Stimulated activated CD8-positive, alpha-beta memory T cell treated with anti-CD3 and anti-CD28 coated beads, Interleukin-4, amount 100 ng/mL, for 24 hours (primary cell): ENCODE data around the gene FBXO21.
A peak's percentile ranks its signal among the peaks of the same experiment; 100 is the strongest.
"Not testable (repeated sequence)": the region's sequence is repeated elsewhere in the genome, so short reads cannot be mapped to it uniquely, and the experiment has no call there.

Experiments used
- DNase-seq: peaks from one replicate; pipeline ENCODE4 v3.0.0-alpha.2; 2020; ENCODE audit warnings: low read depth

Gene FBXO21

GRCh38 chr12:117190210-117190781, at the start of gene FBXO21:
TSS of gene FBXO21 (minus strand) at chr12:117190470. CDS start at chr12:117190456, 14 bp downstream.
- peak; percentile 89 for DNase-seq

GRCh38 chr12:117236456-117237001, 46.3 kb upstream of the FBXO21 start:
- DNase-seq, result peak; percentile 72

- DNase-seq, result no peak
These were observed 45.0 kb upstream of the FBXO21 start for GRCh38 chr12:117235261-117235660.

- DNase-seq, result no peak
These were observed 44.2 kb upstream of the FBXO21 start for GRCh38 chr12:117234441-117234840.

- DNase-seq, result no peak
These were observed 41.5 kb upstream of the FBXO21 start for GRCh38 chr12:117231750-117232149.

- no peak for DNase-seq
These were observed 38.0 kb upstream of the FBXO21 start for GRCh38 chr12:117228239-117228638.

GRCh38 chr12:117227000-117227653, 36.9 kb upstream of the FBXO21 start:
- no peak for DNase-seq

- DNase-seq, result no peak
These were observed 36.2 kb upstream of the FBXO21 start for GRCh38 chr12:117226505-117226904.

GRCh38 chr12:117225179-117225578, 34.9 kb upstream of the FBXO21 start:
- no peak for DNase-seq

- DNase-seq, result not testable (repeated sequence)
These were observed 30.7 kb upstream of the FBXO21 start for GRCh38 chr12:117220947-117221346.

GRCh38 chr12:117218149-117218548, 27.9 kb upstream of the FBXO21 start:
- DNase-seq, result no peak

- DNase-seq, result no peak
These were observed 26.4 kb upstream of the FBXO21 start for GRCh38 chr12:117216686-117217085.

GRCh38 chr12:117214797-117215196, 24.5 kb upstream of the FBXO21 start:
- DNase-seq, result no peak

- no peak for DNase-seq
These were observed 23.1 kb upstream of the FBXO21 start for GRCh38 chr12:117213295-117213808.

GRCh38 chr12:117212563-117213190, 22.4 kb upstream of the FBXO21 start:
- DNase-seq, result peak; percentile 41

GRCh38 chr12:117210266-117210918, 20.1 kb upstream of the FBXO21 start:
- no peak for DNase-seq

- no peak for DNase-seq
These were observed 19.4 kb upstream of the FBXO21 start for GRCh38 chr12:117209626-117210025.

GRCh38 chr12:117208811-117209455, 18.7 kb upstream of the FBXO21 start:
- no peak for DNase-seq

- no peak for DNase-seq
These were observed 17.9 kb upstream of the FBXO21 start for GRCh38 chr12:117208206-117208605.

GRCh38 chr12:117207675-117208074, 17.4 kb upstream of the FBXO21 start:
- no peak for DNase-seq

- DNase-seq, result no peak
These were observed 12.3 kb upstream of the FBXO21 start for GRCh38 chr12:117202556-117202955.

- DNase-seq, result no peak
These were observed 11.8 kb upstream of the FBXO21 start for GRCh38 chr12:117202033-117202432.
